ENCODE results near the gene CMSS1.

Gene CMSS1

GRCh38 chr3:100221159-100221558, 403.5 kb downstream of the CMSS1 start:
- Histone ChIP-seq H3K27ac (replicated peaks) (no peak overlapping the region), H3K27me3 (ENCODE audit: insufficient read depth, poor library complexity, severe bottlenecking) (no peaks in the 10 kb centered on the region), H3K4me3 (replicated peaks; ENCODE audit: insufficient read depth, low read length) (no peak overlapping the region)
- no peak for DNase-seq (ENCODE audit: low read depth in 1 of 2, low spot score in 1 of 2)
- TF ChIP-seq POLR2AphosphoS5 (IDR thresholded peaks at IDR 0.05; ENCODE audit: low read depth) (no peak), CTCF (IDR thresholded peaks at IDR 0.05; ENCODE audit: insufficient read depth, low read length) (no peak), REST (IDR thresholded peaks at IDR 0.05; ENCODE audit: insufficient replicate concordance, low read depth) (no peak), SPI1 (IDR thresholded peaks at IDR 0.05; ENCODE audit: borderline replicate concordance, low read depth) (no peak)

GRCh38 chr3:100225193-100225592, 407.5 kb downstream of the CMSS1 start:
- TF ChIP-seq CTCF (IDR thresholded peaks at IDR 0.05; ENCODE audit: insufficient read depth, low read length) = no peak
- TF ChIP-seq POLR2AphosphoS5 (IDR thresholded peaks at IDR 0.05; ENCODE audit: low read depth) = no peak
- TF ChIP-seq SPI1 (IDR thresholded peaks at IDR 0.05; ENCODE audit: borderline replicate concordance, low read depth) = no peak
- no peak for TF ChIP-seq REST (IDR thresholded peaks at IDR 0.05; ENCODE audit: insufficient replicate concordance, low read depth)
- no peak for TF ChIP-seq GABPA (IDR thresholded peaks at IDR 0.05; ENCODE audit: low read depth)
- Histone ChIP-seq H3K27me3 (ENCODE audit: insufficient read depth, poor library complexity, severe bottlenecking) (no peaks in the 10 kb centered on the region), H3K4me3 (replicated peaks; ENCODE audit: insufficient read depth, low read length) (no peak overlapping the region), H3K27ac (replicated peaks) (no peak overlapping the region)
- DNase-seq (ENCODE audit: low read depth in 1 of 2, low spot score in 1 of 2) = no peak

GRCh38 chr3:100225883-100226282, 408.2 kb downstream of the CMSS1 start:
- Histone ChIP-seq H3K27me3 (ENCODE audit: insufficient read depth, poor library complexity, severe bottlenecking) (no peaks in the 10 kb centered on the region), H3K27ac (replicated peaks) (no peak overlapping the region), H3K4me3 (replicated peaks; ENCODE audit: insufficient read depth, low read length) (no peak overlapping the region)
- no peak for TF ChIP-seq GABPA (IDR thresholded peaks at IDR 0.05; ENCODE audit: low read depth)
- no peak for TF ChIP-seq POLR2AphosphoS5 (IDR thresholded peaks at IDR 0.05; ENCODE audit: low read depth)
- TF ChIP-seq REST (IDR thresholded peaks at IDR 0.05; ENCODE audit: insufficient replicate concordance, low read depth) = no peak
- TF ChIP-seq CTCF (IDR thresholded peaks at IDR 0.05; ENCODE audit: insufficient read depth, low read length) = no peak
- no peak for TF ChIP-seq SPI1 (IDR thresholded peaks at IDR 0.05; ENCODE audit: borderline replicate concordance, low read depth)
- no peak for DNase-seq (ENCODE audit: low read depth in 1 of 2, low spot score in 1 of 2)
